GM23338 (cell line): ENCODE measurements around the gene NCKAP5.

Source experiments
- CREB1 ChIP-seq: fragments of 250-450 bp; sonication (Bioruptor Pico); IDR thresholded peaks from 2 replicates; pipeline ENCODE4 v1.5.0; 2020; ENCODE audit warnings: low read depth, mild to moderate bottlenecking, moderate library complexity
- EZH2 ChIP-seq: fragments of 200-600 bp; sonication (generic); IDR thresholded peaks from one replicate; pipeline ENCODE4 v1.8.0; 2017; ENCODE audit warnings: antibody characterized with exemption, mild to moderate bottlenecking, low read depth; ENCODE audit not compliant: unreplicated experiment
- EZH2phosphoT487 ChIP-seq: fragments of 200-600 bp; sonication (generic); IDR thresholded peaks from one replicate; pipeline ENCODE4 v1.8.1; 2018; ENCODE audit warnings: antibody characterized with exemption; ENCODE audit not compliant: unreplicated experiment
- NANOG ChIP-seq: IDR thresholded peaks from 2 replicates; pipeline ENCODE4 v1.6.1; 2016; ENCODE audit warnings: antibody characterized with exemption, borderline replicate concordance
- POLR2AphosphoS5 ChIP-seq: IDR thresholded peaks from 2 replicates; pipeline ENCODE4 v1.6.1; 2016; ENCODE audit warnings: antibody characterized with exemption, low read depth
- ZNF114 ChIP-seq: fragments of 250-450 bp; sonication (Bioruptor Pico); IDR thresholded peaks from 2 replicates; pipeline ENCODE4 v1.5.0; 2020; ENCODE audit warnings: mild to moderate bottlenecking, moderate library complexity
- TF ChIP-seq, protein P1 (sequence below), 2 experiments: fragments of 200-600 bp in 1 of 2; sonication (generic) in 1 of 2; conservative IDR thresholded peaks; 2 replicates each; pipeline versions ENCODE4 v1.5.1 to v1.6.1; 2016 to 2017; ENCODE audit warnings: antibody characterized with exemption in 2 of 2, low read depth in 2 of 2, mild to moderate bottlenecking in 2 of 2, moderate library complexity in 1 of 2
- TF ChIP-seq, protein P2 (sequence below): IDR thresholded peaks from one replicate; pipeline ENCODE4 v1.6.1; 2018; ENCODE audit warnings: antibody characterized with exemption; ENCODE audit not compliant: unreplicated experiment

DNA sequence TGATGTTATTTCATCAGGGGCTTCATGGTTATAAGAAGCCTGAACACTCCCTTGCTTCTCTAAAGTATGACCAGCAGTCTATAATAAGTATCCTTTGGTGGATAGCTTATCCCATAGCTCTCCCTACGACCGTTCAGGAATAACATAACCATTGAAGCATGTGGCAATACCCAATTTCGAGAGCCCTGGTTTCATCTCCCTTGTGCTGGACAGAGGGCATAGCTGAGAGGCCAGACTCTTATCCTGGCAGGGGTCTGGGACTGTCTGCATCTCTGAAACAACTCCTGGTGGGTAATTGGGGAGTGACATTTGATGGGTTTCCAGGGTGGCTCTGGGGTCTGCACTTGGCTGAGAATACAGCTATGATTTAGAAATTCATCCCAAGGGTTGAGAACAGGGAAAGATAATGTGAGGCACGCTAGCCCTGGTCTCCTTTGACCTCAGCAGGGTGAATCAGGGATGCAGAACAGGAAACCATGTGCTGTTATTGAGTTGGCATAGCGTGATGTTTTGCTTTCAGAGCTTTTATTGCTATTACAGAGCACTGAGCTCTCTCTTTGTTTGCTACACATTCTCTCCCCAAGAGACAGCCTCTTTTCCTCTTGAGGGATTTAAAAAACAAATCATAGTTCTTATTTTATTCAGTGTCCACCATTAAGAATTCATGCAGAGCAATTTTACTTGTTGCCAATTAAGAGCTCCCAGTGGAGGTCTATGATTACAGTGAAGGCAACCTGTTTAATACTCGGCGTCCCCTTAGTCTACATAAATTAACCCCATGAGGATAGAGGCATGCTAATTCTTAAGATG lies 274.5 kb downstream of the NCKAP5 start:
- TF ChIP-seq POLR2AphosphoS5 (no peak), EZH2phosphoT487 (no peak), EZH2 (no peak), NANOG (no peak), CREB1 (no peak), ZNF114 (CRISPR knock-in tag) (no peak)
- TF ChIP-seq, protein P1, sequence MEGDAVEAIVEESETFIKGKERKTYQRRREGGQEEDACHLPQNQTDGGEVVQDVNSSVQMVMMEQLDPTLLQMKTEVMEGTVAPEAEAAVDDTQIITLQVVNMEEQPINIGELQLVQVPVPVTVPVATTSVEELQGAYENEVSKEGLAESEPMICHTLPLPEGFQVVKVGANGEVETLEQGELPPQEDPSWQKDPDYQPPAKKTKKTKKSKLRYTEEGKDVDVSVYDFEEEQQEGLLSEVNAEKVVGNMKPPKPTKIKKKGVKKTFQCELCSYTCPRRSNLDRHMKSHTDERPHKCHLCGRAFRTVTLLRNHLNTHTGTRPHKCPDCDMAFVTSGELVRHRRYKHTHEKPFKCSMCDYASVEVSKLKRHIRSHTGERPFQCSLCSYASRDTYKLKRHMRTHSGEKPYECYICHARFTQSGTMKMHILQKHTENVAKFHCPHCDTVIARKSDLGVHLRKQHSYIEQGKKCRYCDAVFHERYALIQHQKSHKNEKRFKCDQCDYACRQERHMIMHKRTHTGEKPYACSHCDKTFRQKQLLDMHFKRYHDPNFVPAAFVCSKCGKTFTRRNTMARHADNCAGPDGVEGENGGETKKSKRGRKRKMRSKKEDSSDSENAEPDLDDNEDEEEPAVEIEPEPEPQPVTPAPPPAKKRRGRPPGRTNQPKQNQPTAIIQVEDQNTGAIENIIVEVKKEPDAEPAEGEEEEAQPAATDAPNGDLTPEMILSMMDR (conservative IDR thresholded peaks at IDR 0.05; ENCODE audit: low read depth in 2 of 2), result no peak
- TF ChIP-seq, protein P2, sequence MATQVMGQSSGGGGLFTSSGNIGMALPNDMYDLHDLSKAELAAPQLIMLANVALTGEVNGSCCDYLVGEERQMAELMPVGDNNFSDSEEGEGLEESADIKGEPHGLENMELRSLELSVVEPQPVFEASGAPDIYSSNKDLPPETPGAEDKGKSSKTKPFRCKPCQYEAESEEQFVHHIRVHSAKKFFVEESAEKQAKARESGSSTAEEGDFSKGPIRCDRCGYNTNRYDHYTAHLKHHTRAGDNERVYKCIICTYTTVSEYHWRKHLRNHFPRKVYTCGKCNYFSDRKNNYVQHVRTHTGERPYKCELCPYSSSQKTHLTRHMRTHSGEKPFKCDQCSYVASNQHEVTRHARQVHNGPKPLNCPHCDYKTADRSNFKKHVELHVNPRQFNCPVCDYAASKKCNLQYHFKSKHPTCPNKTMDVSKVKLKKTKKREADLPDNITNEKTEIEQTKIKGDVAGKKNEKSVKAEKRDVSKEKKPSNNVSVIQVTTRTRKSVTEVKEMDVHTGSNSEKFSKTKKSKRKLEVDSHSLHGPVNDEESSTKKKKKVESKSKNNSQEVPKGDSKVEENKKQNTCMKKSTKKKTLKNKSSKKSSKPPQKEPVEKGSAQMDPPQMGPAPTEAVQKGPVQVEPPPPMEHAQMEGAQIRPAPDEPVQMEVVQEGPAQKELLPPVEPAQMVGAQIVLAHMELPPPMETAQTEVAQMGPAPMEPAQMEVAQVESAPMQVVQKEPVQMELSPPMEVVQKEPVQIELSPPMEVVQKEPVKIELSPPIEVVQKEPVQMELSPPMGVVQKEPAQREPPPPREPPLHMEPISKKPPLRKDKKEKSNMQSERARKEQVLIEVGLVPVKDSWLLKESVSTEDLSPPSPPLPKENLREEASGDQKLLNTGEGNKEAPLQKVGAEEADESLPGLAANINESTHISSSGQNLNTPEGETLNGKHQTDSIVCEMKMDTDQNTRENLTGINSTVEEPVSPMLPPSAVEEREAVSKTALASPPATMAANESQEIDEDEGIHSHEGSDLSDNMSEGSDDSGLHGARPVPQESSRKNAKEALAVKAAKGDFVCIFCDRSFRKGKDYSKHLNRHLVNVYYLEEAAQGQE, result no peak
